ENCODE measurements around the gene TCF4. TPM values are rescaled to one million over a fixed set of nuclear protein-coding genes. Genes with fewer than 3 reads are reported as not detected.

The TCF4 gene
- total and polyA plus RNA-seq, 2 experiments from 2014 or later: 77.7 to 89.2 TPM

- Histone ChIP-seq H3K79me2 (replicated peaks; ENCODE audit: insufficient read depth) (no peaks in the 10 kb centered on the region; the same call in 1 of the 2 replicates), H3K27ac (ENCODE audit: low read depth) (no peak overlapping the region), H3K4me3 (no peak overlapping the region), H2AFZ (no peak overlapping the region), H3K36me3 (ENCODE audit: insufficient read depth) (no peaks in the 10 kb centered on the region), H4K20me1 (replicated peaks; ENCODE audit: insufficient read depth) (no peaks in the 10 kb centered on the region), H3K4me1 (ENCODE audit: insufficient read depth) (0 out of 2 replicates have a peak, but pooled peaks cover 9% of the 10 kb centered on the region), H3K9me2 (ENCODE audit: insufficient read depth) (no peaks in the 10 kb centered on the region), H3K4me2 (no peak overlapping the region), H3F3A (replicated peaks; ENCODE audit: low read depth) (no peaks in the 10 kb centered on the region), H3K27me3 (ENCODE audit: insufficient read depth) (no peaks in the 10 kb centered on the region)
- no peak for DNase-seq (ENCODE audit: low spot score)
- no peak overlapping the region for H3K4me3 Mint-ChIP-seq
- H3K9me3 Mint-ChIP-seq: no peaks in the 10 kb centered on the region
- ATAC-seq: no peak
- peaks cover 2% of the 10 kb centered on the region for H3K27me3 Mint-ChIP-seq (ENCODE audit: insufficient read depth, low read depth, poor library complexity)
- TF ChIP-seq EZH2 (IDR thresholded peaks at IDR 0.05; ENCODE audit: low read depth, unreplicated experiment) (no peak), ZNF114 (CRISPR knock-in tag; IDR thresholded peaks at IDR 0.05) (no peak), EZH2phosphoT487 (IDR thresholded peaks at IDR 0.05; ENCODE audit: unreplicated experiment) (no peak), ETS1 (IDR thresholded peaks at IDR 0.05) (no peak), ZNF331 (CRISPR knock-in tag; IDR thresholded peaks at IDR 0.05; ENCODE audit: low read depth) (no peak), NANOG (IDR thresholded peaks at IDR 0.05; ENCODE audit: borderline replicate concordance) (no peak), POLR2AphosphoS5 (IDR thresholded peaks at IDR 0.05; ENCODE audit: low read depth) (no peak), STAT1 (IDR thresholded peaks at IDR 0.05; ENCODE audit: unreplicated experiment) (no peak), CREB1 (CRISPR knock-in tag; IDR thresholded peaks at IDR 0.05; ENCODE audit: low read depth) (no peak), JUNB (IDR thresholded peaks at IDR 0.05; ENCODE audit: unreplicated experiment) (no peak)
- TF ChIP-seq, protein P1, sequence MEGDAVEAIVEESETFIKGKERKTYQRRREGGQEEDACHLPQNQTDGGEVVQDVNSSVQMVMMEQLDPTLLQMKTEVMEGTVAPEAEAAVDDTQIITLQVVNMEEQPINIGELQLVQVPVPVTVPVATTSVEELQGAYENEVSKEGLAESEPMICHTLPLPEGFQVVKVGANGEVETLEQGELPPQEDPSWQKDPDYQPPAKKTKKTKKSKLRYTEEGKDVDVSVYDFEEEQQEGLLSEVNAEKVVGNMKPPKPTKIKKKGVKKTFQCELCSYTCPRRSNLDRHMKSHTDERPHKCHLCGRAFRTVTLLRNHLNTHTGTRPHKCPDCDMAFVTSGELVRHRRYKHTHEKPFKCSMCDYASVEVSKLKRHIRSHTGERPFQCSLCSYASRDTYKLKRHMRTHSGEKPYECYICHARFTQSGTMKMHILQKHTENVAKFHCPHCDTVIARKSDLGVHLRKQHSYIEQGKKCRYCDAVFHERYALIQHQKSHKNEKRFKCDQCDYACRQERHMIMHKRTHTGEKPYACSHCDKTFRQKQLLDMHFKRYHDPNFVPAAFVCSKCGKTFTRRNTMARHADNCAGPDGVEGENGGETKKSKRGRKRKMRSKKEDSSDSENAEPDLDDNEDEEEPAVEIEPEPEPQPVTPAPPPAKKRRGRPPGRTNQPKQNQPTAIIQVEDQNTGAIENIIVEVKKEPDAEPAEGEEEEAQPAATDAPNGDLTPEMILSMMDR (conservative IDR thresholded peaks at IDR 0.05; ENCODE audit: low read depth in 2 of 2): no peak
- TF ChIP-seq, protein P2, sequence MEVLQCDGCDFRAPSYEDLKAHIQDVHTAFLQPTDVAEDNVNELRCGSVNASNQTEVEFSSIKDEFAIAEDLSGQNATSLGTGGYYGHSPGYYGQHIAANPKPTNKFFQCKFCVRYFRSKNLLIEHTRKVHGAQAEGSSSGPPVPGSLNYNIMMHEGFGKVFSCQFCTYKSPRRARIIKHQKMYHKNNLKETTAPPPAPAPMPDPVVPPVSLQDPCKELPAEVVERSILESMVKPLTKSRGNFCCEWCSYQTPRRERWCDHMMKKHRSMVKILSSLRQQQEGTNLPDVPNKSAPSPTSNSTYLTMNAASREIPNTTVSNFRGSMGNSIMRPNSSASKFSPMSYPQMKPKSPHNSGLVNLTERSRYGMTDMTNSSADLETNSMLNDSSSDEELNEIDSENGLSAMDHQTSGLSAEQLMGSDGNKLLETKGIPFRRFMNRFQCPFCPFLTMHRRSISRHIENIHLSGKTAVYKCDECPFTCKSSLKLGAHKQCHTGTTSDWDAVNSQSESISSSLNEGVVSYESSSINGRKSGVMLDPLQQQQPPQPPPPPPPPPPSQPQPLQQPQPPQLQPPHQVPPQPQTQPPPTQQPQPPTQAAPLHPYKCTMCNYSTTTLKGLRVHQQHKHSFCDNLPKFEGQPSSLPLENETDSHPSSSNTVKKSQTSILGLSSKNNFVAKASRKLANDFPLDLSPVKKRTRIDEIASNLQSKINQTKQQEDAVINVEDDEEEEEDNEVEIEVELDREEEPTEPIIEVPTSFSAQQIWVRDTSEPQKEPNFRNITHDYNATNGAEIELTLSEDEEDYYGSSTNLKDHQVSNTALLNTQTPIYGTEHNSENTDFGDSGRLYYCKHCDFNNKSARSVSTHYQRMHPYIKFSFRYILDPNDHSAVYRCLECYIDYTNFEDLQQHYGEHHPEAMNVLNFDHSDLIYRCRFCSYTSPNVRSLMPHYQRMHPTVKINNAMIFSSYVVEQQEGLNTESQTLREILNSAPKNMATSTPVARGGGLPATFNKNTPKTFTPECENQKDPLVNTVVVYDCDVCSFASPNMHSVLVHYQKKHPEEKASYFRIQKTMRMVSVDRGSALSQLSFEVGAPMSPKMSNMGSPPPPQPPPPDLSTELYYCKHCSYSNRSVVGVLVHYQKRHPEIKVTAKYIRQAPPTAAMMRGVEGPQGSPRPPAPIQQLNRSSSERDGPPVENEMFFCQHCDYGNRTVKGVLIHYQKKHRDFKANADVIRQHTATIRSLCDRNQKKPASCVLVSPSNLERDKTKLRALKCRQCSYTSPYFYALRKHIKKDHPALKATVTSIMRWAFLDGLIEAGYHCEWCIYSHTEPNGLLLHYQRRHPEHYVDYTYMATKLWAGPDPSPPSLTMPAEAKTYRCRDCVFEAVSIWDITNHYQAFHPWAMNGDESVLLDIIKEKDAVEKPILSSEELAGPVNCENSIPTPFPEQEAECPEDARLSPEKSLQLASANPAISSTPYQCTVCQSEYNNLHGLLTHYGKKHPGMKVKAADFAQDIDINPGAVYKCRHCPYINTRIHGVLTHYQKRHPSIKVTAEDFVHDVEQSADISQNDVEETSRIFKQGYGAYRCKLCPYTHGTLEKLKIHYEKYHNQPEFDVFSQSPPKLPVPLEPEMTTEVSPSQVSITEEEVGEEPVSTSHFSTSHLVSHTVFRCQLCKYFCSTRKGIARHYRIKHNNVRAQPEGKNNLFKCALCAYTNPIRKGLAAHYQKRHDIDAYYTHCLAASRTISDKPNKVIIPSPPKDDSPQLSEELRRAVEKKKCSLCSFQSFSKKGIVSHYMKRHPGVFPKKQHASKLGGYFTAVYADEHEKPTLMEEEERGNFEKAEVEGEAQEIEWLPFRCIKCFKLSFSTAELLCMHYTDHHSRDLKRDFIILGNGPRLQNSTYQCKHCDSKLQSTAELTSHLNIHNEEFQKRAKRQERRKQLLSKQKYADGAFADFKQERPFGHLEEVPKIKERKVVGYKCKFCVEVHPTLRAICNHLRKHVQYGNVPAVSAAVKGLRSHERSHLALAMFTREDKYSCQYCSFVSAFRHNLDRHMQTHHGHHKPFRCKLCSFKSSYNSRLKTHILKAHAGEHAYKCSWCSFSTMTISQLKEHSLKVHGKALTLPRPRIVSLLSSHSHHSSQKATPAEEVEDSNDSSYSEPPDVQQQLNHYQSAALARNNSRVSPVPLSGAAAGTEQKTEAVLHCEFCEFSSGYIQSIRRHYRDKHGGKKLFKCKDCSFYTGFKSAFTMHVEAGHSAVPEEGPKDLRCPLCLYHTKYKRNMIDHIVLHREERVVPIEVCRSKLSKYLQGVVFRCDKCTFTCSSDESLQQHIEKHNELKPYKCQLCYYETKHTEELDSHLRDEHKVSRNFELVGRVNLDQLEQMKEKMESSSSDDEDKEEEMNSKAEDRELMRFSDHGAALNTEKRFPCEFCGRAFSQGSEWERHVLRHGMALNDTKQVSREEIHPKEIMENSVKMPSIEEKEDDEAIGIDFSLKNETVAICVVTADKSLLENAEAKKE (CRISPR knock-in tag; IDR thresholded peaks at IDR 0.05): no peak
- TF ChIP-seq, protein P3, sequence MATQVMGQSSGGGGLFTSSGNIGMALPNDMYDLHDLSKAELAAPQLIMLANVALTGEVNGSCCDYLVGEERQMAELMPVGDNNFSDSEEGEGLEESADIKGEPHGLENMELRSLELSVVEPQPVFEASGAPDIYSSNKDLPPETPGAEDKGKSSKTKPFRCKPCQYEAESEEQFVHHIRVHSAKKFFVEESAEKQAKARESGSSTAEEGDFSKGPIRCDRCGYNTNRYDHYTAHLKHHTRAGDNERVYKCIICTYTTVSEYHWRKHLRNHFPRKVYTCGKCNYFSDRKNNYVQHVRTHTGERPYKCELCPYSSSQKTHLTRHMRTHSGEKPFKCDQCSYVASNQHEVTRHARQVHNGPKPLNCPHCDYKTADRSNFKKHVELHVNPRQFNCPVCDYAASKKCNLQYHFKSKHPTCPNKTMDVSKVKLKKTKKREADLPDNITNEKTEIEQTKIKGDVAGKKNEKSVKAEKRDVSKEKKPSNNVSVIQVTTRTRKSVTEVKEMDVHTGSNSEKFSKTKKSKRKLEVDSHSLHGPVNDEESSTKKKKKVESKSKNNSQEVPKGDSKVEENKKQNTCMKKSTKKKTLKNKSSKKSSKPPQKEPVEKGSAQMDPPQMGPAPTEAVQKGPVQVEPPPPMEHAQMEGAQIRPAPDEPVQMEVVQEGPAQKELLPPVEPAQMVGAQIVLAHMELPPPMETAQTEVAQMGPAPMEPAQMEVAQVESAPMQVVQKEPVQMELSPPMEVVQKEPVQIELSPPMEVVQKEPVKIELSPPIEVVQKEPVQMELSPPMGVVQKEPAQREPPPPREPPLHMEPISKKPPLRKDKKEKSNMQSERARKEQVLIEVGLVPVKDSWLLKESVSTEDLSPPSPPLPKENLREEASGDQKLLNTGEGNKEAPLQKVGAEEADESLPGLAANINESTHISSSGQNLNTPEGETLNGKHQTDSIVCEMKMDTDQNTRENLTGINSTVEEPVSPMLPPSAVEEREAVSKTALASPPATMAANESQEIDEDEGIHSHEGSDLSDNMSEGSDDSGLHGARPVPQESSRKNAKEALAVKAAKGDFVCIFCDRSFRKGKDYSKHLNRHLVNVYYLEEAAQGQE (IDR thresholded peaks at IDR 0.05; ENCODE audit: unreplicated experiment): no peak
- peaks cover 23% of the 10 kb centered on the region; the same call in 2 of the 3 replicates for H3K4me1 Mint-ChIP-seq
- H3K27ac Mint-ChIP-seq: no peak overlapping the region
- H3K36me3 Mint-ChIP-seq (ENCODE audit: low read depth): no peaks in the 10 kb centered on the region
Measured at GRCh38 chr18:55331301-55331700, 256.7 kb downstream of the TCF4 start.

Data from GM23338 (cell line).